Panc1 (cell line): ENCODE measurements around the gene ATF7.

Experiments
- CTCF ChIP-seq: fragments of 450-650 bp; IDR thresholded peaks from 2 replicates; pipeline ENCODE4 v1.5.1; 2017; ENCODE audit warnings: mild to moderate bottlenecking
- REST ChIP-seq, 2 experiments: IDR thresholded peaks; 2 replicates each; pipeline ENCODE4 v1.6.1; 2011 to 2012; ENCODE audit warnings: low read depth in 2 of 2, control low read depth in 1 of 2, low read length in 1 of 2, mild to moderate bottlenecking in 1 of 2, moderate library complexity in 1 of 2; ENCODE audit not compliant: insufficient read depth in 1 of 2

GRCh38 chr12:53594897-53595615 lies 31.1 kb downstream of the ATF7 start:
- no peak for TF ChIP-seq REST (IDR thresholded peaks at IDR 0.05; ENCODE audit: insufficient read depth in 1 of 2, low read depth in 2 of 2, low read length in 1 of 2)
- no peak for TF ChIP-seq CTCF
